Psoas muscle (tissue), 8 donors: Measurements from ENCODE around the gene CDH4. TPM values are rescaled to one million over a fixed set of nuclear protein-coding genes. Genes with fewer than 3 reads are reported as not detected.

Source experiments
- ATAC-seq, 4 donors: fragments of 200-7000 bp; cut with Tn5 transposase; one replicate each; pipeline ENCODE4 v1.9.1; 2020; ENCODE audit warnings: moderate library complexity in 3 of 4, mild to moderate bottlenecking in 2 of 4
- DNase-seq, 2 donors: peaks; one replicate each; pipeline ENCODE4 v3.0.0-alpha.2; 2020
- H3K27ac ChIP-seq: fragments of 200-600 bp; one replicate; pipeline ENCODE4 v1.8.0; 2022
- H3K27me3 ChIP-seq, 3 donors: fragments of 200-600 bp in 1 of 3; one replicate each; pipeline versions ENCODE4 v1.6.1 to v1.8.0; 2013 to 2022; ENCODE audit warnings: low read length in 2 of 3, mild to moderate bottlenecking in 2 of 3, moderate library complexity in 1 of 3; ENCODE audit not compliant: insufficient read depth in 3 of 3
- H3K36me3 ChIP-seq, 2 donors: fragments of 200-600 bp in 1 of 2; one replicate each; pipeline versions ENCODE4 v1.6.1 to v1.8.0; 2013 to 2022; ENCODE audit warnings: low read depth in 1 of 2, mild to moderate bottlenecking in 1 of 2, moderate library complexity in 1 of 2; ENCODE audit not compliant: insufficient read depth in 1 of 2
- H3K4me1 ChIP-seq: fragments of 200-600 bp; one replicate; pipeline ENCODE4 v1.8.0; 2022
- H3K4me3 ChIP-seq: fragments of 200-600 bp; one replicate; pipeline ENCODE4 v1.8.0; 2022; ENCODE audit warnings: mild to moderate bottlenecking
- H3K9me3 ChIP-seq: fragments of 200-600 bp; one replicate; pipeline ENCODE4 v1.8.0; 2022
- WGBS, 3 donors: extraction: QIAGEN DNeasy Blood & Tissue Kit; methylation state at CpG; one replicate each; pipeline versions ENCODE4 v1.1.6 to v1.1.7; 2013; 5-methylcytosine and 5-hydroxymethylcytosine counted together
- intact Hi-C, 2 donors: fragments of 100-400 bp; cut with DNase I; formaldehyde crosslinking; loops; one replicate each; pipeline versions ENCODE4 v1.11.0 to v1.14.2; 2022
- polyA plus RNA-seq, 3 donors: library from polyadenylated mRNA; stranded (reverse); fragments of 200-250 nt; gene quantifications; one replicate each; pipeline ENCODE4 v1.2.3, GENCODE V29; 2013
- total RNA-seq, 4 donors: library from RNA; stranded (reverse); fragmentation: NEBNext Ultra II Directional in 2 of 4; extraction: Animal tissue kit (Norgen Biotek cat#: 25700) in 2 of 4; gene quantifications; one replicate each; pipeline versions ENCODE4 v1.2.1 to v1.2.4, GENCODE V29; 2021 to 2023
- TF ChIP-seq, protein P1 (sequence below): fragments of 200-600 bp; IDR thresholded peaks from one replicate; pipeline ENCODE4 v1.8.0; 2022; ENCODE audit warnings: antibody characterized with exemption
- donor health status: healthy with polysubstance abuse.
- donor health status: DM: no; HTN: no; CAD: no; lungs with moderate emphysema.
- donor health status: Bipolar disorder and iron deficiency.
- donor health status: healthy.
- donor health status: DM: yes; HTN: yes; CAD: no.
- donor health status: DM: no; HTN: no; CAD: no.
- donor health status: DM: no; HTN: no; CAD: no.
- donor health status: DM: yes; HTN: yes; CAD: no.

CDH4 gene
- total and polyA plus RNA-seq, 7 donors, result 0.26 to 1.0 (median 0.34) TPM

DNA sequence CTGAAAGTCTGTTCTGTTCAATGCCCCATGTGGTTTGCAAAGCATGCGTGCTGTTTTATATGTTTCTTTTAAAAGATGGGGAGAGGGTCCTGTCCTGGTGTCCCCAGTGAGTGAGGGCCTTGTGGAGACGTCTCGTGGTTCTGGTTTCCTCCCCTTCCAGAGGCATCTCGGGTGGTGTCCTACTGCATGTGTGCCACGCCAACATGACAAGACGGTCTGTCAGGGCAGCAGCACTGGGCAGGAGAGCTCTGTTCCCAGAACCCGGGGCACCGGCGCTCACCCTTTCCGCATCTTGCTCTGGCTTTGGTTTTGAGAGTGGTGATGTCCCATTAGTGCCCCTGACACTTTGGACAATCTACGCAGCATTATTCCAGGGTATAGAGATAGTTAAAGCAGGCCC is 275.6 kb downstream of the CDH4 start:
- peaks cover 0 to 1% (median 0%) of the 10 kb centered on the region in 3 donors for H3K27me3 ChIP-seq
- ATAC-seq (no peak), DNase-seq (no peak)
- no peaks in the 10 kb centered on the region for H3K9me3 ChIP-seq
- intact Hi-C loops, result no loop called here
- no peak overlapping the region for H3K4me3 ChIP-seq
- TF ChIP-seq, protein P1, sequence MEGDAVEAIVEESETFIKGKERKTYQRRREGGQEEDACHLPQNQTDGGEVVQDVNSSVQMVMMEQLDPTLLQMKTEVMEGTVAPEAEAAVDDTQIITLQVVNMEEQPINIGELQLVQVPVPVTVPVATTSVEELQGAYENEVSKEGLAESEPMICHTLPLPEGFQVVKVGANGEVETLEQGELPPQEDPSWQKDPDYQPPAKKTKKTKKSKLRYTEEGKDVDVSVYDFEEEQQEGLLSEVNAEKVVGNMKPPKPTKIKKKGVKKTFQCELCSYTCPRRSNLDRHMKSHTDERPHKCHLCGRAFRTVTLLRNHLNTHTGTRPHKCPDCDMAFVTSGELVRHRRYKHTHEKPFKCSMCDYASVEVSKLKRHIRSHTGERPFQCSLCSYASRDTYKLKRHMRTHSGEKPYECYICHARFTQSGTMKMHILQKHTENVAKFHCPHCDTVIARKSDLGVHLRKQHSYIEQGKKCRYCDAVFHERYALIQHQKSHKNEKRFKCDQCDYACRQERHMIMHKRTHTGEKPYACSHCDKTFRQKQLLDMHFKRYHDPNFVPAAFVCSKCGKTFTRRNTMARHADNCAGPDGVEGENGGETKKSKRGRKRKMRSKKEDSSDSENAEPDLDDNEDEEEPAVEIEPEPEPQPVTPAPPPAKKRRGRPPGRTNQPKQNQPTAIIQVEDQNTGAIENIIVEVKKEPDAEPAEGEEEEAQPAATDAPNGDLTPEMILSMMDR, result no peak
- no peak overlapping the region for H3K27ac ChIP-seq
- H3K36me3 ChIP-seq, result no peaks in the 10 kb centered on the region
- H3K4me1 ChIP-seq, result no peaks in the 10 kb centered on the region
- WGBS, 3 donors, result 89 to 93% (median 91%) methylated on average over 11 of the region's 11 CpGs

DNA sequence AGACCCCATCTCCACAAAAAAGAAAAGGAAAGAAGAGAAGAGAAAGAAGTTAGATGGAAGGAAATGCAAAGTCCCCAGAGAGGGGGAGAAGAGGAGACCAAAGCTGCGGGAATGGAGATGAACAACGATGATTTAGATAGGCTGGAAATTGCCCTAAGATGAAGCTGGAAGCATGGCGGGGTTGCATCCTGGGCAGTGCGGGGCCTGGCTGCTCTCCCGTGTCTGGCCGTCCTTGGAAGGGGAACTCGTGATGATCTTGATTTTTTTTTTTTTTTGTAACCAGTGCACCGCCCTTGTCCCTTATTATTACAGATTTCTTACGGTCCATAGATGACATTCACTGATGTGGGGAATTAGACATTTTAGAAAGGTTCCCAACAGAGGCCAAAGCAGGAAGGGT is 276.5 kb downstream of the CDH4 start:
- intact Hi-C loops, result no loop called here
- peaks cover 0 to 2% (median 0%) of the 10 kb centered on the region in 3 donors for H3K27me3 ChIP-seq
- no peak overlapping the region for H3K4me3 ChIP-seq
- DNase-seq, result no peak
- no peak overlapping the region for H3K27ac ChIP-seq
- no peak for ATAC-seq
- H3K9me3 ChIP-seq, result no peaks in the 10 kb centered on the region
- WGBS, 3 donors, result 79 to 87% (median 84%) methylated on average over 9 of the region's 9 CpGs
- no peaks in the 10 kb centered on the region for H3K36me3 ChIP-seq
- no peaks in the 10 kb centered on the region for H3K4me1 ChIP-seq
- TF ChIP-seq, protein P1, result no peak

GRCh38 chr20:61529354-61529753 is 277.3 kb downstream of the CDH4 start:
- no peaks in the 10 kb centered on the region for H3K4me1 ChIP-seq
- H3K9me3 ChIP-seq, result no peaks in the 10 kb centered on the region
- H3K4me3 ChIP-seq, result no peak overlapping the region
- no peak for DNase-seq
- 69 to 88% (median 79%) methylated on average over 5 of the region's 5 CpGs for WGBS, 3 donors
- intact Hi-C loops, result no loop called here
- TF ChIP-seq, protein P1, result no peak
- no peak for ATAC-seq
- H3K27me3 ChIP-seq, result peaks cover 0 to 2% (median 0%) of the 10 kb centered on the region in 3 donors
- H3K36me3 ChIP-seq, result no peaks in the 10 kb centered on the region
- H3K27ac ChIP-seq, result no peak overlapping the region

- Histone ChIP-seq H3K4me1 (no peaks in the 10 kb centered on the region), H3K9me3 (no peaks in the 10 kb centered on the region), H3K27ac (no peak overlapping the region), H3K4me3 (no peak overlapping the region), H3K36me3 (no peaks in the 10 kb centered on the region), H3K27me3 (peaks cover 0 to 2% (median 0%) of the 10 kb centered on the region in 3 donors)
- no peak for ATAC-seq
- intact Hi-C loops, result no loop called here
- no peak for DNase-seq
- TF ChIP-seq, protein P1, result no peak
- 63 to 80% (median 68%) methylated on average over 22 of the region's 22 CpGs for WGBS, 3 donors
These were observed 279.7 kb downstream of the CDH4 start for GRCh38 chr20:61531553-61532345.

DNA sequence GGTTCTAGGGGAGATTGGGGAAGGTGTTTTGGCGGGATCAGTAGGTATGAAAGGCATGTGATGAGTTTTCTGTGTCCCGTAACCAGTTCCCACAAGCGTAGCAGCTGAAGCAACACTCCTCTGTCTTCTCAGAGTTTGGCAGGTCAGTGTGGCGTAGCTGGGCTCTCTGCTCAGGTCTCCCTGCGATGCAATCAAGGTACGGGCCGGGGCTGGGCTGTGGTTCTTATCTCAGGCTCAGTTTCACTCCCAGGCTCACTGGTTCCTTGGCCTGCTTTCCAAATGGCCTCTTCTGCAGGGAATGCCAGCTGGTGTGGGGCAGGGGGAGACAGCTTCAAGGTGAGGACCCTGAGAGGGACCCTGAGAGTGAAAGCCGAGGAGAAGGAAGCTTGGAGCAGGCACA is 280.7 kb downstream of the CDH4 start:
- H3K27ac ChIP-seq, result no peak overlapping the region
- intact Hi-C loops, result no loop called here
- no peak for ATAC-seq

More for the DNA sequence above, 280.7 kb downstream of the CDH4 start:
- H3K9me3 ChIP-seq, result no peaks in the 10 kb centered on the region
- TF ChIP-seq, protein P1, result no peak
- no peaks in the 10 kb centered on the region for H3K36me3 ChIP-seq
- H3K4me1 ChIP-seq, result no peaks in the 10 kb centered on the region
- H3K4me3 ChIP-seq, result no peak overlapping the region
- no peak for DNase-seq
- WGBS, 3 donors, result 84 to 92% (median 86%) methylated on average over 8 of the region's 8 CpGs
- H3K27me3 ChIP-seq, result peaks cover 0 to 2% (median 0%) of the 10 kb centered on the region in 3 donors
